ENCODE measurements around the gene TAF1. TPM values are rescaled to one million over a fixed set of nuclear protein-coding genes. Genes with fewer than 3 reads are reported as not detected.

The TAF1 gene
- total and polyA plus RNA-seq, 9 of the 15 experiments (the other 6 are each of a cell fraction or from before 2014, with no cell fraction given): 6.4 to 45.1 (median 38.1) TPM

DNA sequence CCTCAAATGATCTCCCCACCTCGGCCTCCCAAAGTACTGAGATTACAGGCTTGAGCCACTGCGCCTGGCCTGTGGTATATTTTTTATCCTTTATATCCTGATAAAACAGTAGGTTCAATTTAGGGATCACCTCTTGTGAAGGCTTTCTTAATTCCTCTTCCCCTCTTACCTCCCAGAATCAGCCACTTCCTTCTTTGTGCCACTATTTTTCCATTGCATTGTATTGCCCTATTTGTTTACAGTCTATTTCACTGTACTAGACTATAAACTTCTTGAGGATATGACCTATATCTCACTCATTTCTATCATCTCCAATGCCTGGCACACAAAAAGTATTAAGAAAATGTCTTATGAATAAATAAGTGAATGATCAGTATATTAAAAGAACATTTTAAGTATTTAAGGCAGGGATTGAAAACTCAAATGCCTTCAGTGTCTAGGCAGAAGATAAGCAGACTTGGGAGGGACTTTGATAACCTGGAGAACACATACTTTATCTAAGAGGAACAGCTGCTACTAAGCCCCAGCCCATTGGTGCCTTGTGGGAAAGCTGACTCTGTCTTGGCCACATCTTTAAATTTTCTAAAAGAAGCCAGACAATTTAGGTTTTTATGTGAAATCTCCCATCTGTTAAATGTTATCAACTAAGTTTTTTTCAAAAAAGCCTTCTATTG is 84.4 kb downstream of the TAF1 start (continued):
- TF ChIP-seq ZC3H8 (IDR thresholded peaks at IDR 0.05) (no peak), ZNF830 (CRISPR knock-in tag; IDR thresholded peaks at IDR 0.05) (no peak), POLR3G (IDR thresholded peaks at IDR 0.05; ENCODE audit: extremely low read depth, insufficient read length, insufficient replicate concordance) (no peak), SIRT6 (IDR thresholded peaks at IDR 0.05; ENCODE audit: low read depth, low read length) (no peak), NR1H2 (CRISPR knock-in tag; IDR thresholded peaks at IDR 0.05) (no peak), HCFC1 (IDR thresholded peaks at IDR 0.05; ENCODE audit: low read depth, low read length) (no peak), NEUROD1 (IDR thresholded peaks at IDR 0.05; ENCODE audit: borderline replicate concordance, low read depth, low read length, partially characterized antibody) (peak; percentile 61), HDAC2 (IDR thresholded peaks at IDR 0.05) (0 out of 2 replicates have a peak, but pooled peaks have one; percentile 56), C11orf30 (IDR thresholded peaks at IDR 0.05; ENCODE audit: low read depth) (no peak), ZNF197 (CRISPR knock-in tag; IDR thresholded peaks at IDR 0.05; ENCODE audit: low read depth) (no peak), CBFA2T3 (IDR thresholded peaks at IDR 0.05) (peak; percentile 97), XRCC5 (IDR thresholded peaks at IDR 0.05; ENCODE audit: low read depth, low read length) (no peak), FIP1L1 (IDR thresholded peaks at IDR 0.05; ENCODE audit: low read depth, low read length, poor library complexity, severe bottlenecking) (no peak), RFX7 (CRISPR knock-in tag; IDR thresholded peaks at IDR 0.05) (no peak), ZNF133 (CRISPR knock-in tag; IDR thresholded peaks at IDR 0.05) (no peak), HDAC3 (IDR thresholded peaks at IDR 0.05; ENCODE audit: borderline replicate concordance, partially characterized antibody) (peak; percentile 82)
- TF ChIP-seq, protein P1, sequence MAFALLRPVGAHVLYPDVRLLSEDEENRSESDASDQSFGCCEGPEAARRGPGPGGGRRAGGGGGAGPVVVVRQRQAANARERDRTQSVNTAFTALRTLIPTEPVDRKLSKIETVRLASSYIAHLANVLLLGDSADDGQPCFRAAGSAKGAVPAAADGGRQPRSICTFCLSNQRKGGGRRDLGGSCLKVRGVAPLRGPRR (CRISPR knock-in tag; IDR thresholded peaks at IDR 0.05): no peak
- TF ChIP-seq, protein P2, sequence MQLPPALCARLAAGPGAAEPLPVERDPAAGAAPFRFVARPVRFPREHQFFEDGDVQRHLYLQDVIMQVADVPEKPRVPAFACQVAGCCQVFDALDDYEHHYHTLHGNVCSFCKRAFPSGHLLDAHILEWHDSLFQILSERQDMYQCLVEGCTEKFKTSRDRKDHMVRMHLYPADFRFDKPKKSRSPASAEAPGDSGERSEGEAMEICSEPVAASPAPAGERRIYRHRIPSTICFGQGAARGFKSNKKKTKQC (CRISPR knock-in tag; IDR thresholded peaks at IDR 0.05): no peak
- TF ChIP-seq, protein P3, sequence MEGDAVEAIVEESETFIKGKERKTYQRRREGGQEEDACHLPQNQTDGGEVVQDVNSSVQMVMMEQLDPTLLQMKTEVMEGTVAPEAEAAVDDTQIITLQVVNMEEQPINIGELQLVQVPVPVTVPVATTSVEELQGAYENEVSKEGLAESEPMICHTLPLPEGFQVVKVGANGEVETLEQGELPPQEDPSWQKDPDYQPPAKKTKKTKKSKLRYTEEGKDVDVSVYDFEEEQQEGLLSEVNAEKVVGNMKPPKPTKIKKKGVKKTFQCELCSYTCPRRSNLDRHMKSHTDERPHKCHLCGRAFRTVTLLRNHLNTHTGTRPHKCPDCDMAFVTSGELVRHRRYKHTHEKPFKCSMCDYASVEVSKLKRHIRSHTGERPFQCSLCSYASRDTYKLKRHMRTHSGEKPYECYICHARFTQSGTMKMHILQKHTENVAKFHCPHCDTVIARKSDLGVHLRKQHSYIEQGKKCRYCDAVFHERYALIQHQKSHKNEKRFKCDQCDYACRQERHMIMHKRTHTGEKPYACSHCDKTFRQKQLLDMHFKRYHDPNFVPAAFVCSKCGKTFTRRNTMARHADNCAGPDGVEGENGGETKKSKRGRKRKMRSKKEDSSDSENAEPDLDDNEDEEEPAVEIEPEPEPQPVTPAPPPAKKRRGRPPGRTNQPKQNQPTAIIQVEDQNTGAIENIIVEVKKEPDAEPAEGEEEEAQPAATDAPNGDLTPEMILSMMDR (IDR thresholded peaks at IDR 0.05 in 2 of 3, conservative IDR thresholded peaks at IDR 0.05 in 1 of 3; ENCODE audit: insufficient read depth in 2 of 3, low read depth in 1 of 3, low read length in 3 of 3): no peak
- TF ChIP-seq, protein P4, sequence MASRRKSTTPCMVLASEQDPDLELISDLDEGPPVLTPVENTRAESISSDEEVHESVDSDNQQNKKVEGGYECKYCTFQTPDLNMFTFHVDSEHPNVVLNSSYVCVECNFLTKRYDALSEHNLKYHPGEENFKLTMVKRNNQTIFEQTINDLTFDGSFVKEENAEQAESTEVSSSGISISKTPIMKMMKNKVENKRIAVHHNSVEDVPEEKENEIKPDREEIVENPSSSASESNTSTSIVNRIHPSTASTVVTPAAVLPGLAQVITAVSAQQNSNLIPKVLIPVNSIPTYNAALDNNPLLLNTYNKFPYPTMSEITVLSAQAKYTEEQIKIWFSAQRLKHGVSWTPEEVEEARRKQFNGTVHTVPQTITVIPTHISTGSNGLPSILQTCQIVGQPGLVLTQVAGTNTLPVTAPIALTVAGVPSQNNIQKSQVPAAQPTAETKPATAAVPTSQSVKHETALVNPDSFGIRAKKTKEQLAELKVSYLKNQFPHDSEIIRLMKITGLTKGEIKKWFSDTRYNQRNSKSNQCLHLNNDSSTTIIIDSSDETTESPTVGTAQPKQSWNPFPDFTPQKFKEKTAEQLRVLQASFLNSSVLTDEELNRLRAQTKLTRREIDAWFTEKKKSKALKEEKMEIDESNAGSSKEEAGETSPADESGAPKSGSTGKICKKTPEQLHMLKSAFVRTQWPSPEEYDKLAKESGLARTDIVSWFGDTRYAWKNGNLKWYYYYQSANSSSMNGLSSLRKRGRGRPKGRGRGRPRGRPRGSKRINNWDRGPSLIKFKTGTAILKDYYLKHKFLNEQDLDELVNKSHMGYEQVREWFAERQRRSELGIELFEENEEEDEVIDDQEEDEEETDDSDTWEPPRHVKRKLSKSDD (conservative IDR thresholded peaks at IDR 0.05; ENCODE audit: low read length): no peak
- TF ChIP-seq, protein P5, sequence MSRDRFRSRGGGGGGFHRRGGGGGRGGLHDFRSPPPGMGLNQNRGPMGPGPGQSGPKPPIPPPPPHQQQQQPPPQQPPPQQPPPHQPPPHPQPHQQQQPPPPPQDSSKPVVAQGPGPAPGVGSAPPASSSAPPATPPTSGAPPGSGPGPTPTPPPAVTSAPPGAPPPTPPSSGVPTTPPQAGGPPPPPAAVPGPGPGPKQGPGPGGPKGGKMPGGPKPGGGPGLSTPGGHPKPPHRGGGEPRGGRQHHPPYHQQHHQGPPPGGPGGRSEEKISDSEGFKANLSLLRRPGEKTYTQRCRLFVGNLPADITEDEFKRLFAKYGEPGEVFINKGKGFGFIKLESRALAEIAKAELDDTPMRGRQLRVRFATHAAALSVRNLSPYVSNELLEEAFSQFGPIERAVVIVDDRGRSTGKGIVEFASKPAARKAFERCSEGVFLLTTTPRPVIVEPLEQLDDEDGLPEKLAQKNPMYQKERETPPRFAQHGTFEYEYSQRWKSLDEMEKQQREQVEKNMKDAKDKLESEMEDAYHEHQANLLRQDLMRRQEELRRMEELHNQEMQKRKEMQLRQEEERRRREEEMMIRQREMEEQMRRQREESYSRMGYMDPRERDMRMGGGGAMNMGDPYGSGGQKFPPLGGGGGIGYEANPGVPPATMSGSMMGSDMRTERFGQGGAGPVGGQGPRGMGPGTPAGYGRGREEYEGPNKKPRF (IDR thresholded peaks at IDR 0.05; ENCODE audit: low read depth, low read length): no peak

All from K562 (cell line).